ENCODE results near the gene KIF25.

KIF25 gene

GRCh38 chr6:168091381-168092264, 94.2 kb downstream of the KIF25 start:
- DNase-seq = no peak

GRCh38 chr6:168092541-168092940, 95.1 kb downstream of the KIF25 start:
- no peak for DNase-seq

GRCh38 chr6:168093071-168093505, 95.6 kb downstream of the KIF25 start:
- DNase-seq = no peak

- no peak for DNase-seq
These were observed 96.2 kb downstream of the KIF25 start for GRCh38 chr6:168093634-168094033.

Measured in islet precursor cell (in vitro differentiated cells).